GM13977 (cell line): ENCODE measurements around the gene MATN4.

Experiments
- DNase-seq: peaks from one replicate; pipeline ENCODE4 v3.0.0; 2012; ENCODE audit warnings: low spot score
- CTCF ChIP-seq: IDR thresholded peaks from 2 replicates; pipeline ENCODE4 v1.5.1; 2012; ENCODE audit warnings: mild to moderate bottlenecking, control low read depth; ENCODE audit not compliant: insufficient read depth; ENCODE audit errors: extremely low read depth, missing control alignments
- in situ Hi-C: fragments of 300-500 bp; cut with MboI; formaldehyde crosslinking; loops from one replicate; pipeline ENCODE4 v1.12.0; 2022; ENCODE audit warnings: low sequenced_read_pairs, low pct_unique_long_range_greater_than_20kb, mixed read lengths, inconsistent platforms; ENCODE audit not compliant: unreplicated experiment

Gene MATN4

DNA sequence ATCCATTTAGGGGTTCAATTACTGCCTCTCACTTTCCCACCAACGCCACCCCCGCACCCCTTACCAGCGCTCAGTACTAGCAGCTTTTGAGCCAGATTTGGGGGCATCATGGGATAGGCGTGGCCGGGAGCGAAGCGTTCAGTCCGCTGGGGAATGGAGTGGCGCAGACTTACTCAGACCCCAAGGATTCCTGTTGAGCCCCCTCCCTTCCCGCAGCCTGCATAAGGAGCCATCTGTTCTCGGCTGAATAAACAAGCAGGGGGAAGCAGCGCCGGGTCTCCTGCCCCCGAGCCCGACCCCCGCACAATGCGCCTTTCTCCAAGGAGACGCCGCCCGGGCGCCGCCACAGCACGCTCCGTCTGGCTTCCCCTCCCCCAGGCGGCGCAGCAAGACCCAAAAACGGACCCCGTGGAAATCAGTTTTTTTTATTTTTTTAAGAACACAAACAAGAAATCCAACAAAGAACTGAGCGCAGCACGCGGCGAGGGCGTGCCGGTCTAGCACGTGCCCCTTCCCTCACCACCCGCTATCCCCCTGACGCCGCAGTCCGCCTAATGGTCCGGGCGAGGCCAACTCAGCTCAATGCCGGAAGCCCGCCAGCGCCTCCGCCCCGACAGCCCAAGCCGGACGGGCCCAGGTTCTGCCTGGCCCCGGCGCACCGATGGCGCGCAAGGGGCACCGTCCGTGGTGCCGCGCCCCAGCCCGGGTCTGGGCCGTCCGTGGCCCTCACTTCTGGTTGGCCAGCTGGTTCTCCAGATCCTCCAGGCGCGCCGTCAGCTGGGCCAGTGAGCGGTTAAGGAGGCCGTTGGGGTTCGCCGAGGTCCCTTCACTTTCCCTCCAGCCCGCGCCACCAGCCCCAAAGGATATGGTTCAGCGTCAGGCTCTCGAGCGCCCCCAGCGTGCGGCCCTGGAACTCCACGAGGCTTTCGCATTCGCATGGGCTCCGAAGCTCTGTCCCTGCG, 14.8 kb downstream of the MATN4 start:
- peak; percentile 92 for TF ChIP-seq CTCF
- in situ Hi-C loops: no loop called here
- DNase-seq: peak; percentile 92

- in situ Hi-C loops: no loop called here
- peak; percentile 7 for DNase-seq
- no peak for TF ChIP-seq CTCF
Observed at GRCh38 chr20:45292343-45292742, 15.8 kb downstream of the MATN4 start.

DNA sequence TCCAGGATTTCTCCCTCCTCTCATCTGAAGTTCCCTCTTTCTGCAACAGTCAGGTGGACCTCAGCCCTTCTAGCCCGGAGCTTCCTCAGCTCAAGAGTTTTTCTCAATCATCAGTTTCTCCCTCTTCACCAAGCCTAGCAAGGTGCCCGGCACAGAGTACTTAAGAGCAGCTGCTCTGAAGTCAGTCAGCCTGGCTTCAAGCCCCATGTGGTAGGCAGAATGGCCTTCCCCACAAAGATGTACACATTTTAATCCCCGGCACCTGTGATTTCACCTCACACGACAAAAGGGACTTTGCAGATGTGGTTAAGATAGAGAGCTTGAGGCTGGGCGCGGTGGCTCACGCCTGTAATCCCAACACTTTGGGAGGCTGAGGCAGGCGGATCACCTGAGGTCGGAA, 16.6 kb downstream of the MATN4 start:
- peak; percentile 11 for DNase-seq
- no peak for TF ChIP-seq CTCF
- in situ Hi-C loops: no loop called here

DNA sequence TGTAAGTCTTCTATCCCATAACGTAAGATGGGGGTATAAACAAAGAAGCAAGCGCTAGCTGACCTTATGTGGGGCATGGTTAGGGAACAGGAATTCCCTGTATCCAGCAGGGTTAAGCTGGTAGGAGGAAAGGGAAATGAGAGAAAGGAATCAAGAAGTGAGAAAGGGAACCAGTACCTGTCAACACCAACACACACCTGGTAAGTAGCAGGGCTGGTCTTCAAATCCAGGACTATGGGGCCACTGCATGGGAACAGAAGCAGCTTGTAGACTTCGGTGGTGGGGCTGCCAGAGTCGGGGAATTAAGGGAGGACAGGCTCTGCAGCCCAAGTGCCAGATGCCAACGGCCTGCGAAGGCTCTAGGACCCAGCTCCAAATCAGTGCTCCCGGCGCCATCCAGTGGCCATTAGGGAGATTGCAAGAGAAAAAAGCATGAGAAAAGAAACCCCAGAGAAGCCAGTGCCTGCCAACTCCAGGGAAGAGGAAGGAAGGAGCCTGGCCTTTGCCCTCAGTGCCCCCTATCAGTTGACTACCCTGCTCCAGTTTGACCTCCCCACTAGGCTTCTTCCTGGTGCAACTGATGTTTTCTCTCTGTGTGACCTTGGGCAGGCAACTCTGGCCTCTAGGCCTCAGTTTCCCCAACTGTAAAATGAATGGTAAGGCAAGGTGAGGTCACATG, 17.3 kb downstream of the MATN4 start:
- TF ChIP-seq CTCF: peak; percentile 89
- DNase-seq: peak; percentile 82
- in situ Hi-C loops: no loop called here

- in situ Hi-C loops: no loop called here
- DNase-seq: peak; percentile 9
- TF ChIP-seq CTCF: no peak
Observed at GRCh38 chr20:45289942-45290676, 18.0 kb downstream of the MATN4 start.

GRCh38 chr20:45288860-45289259, 19.2 kb downstream of the MATN4 start:
- TF ChIP-seq CTCF: no peak
- no peak for DNase-seq
- in situ Hi-C loops: no loop called here
